Endometrium (tissue), 2 donors: Measurements from ENCODE around the gene BTBD2.

Experiments used
- FAIRE-seq: peaks from 2 replicates; lab custom pipeline; 2012; peaks lifted over from hg19 to GRCh38; lab: Jason Lieb, UNC
- donor health status: control.
- donor health status: control.

Gene BTBD2

GRCh38 chr19:1985588-1986356 is 29.7 kb downstream of the BTBD2 start:
- FAIRE-seq: no peak

DNA sequence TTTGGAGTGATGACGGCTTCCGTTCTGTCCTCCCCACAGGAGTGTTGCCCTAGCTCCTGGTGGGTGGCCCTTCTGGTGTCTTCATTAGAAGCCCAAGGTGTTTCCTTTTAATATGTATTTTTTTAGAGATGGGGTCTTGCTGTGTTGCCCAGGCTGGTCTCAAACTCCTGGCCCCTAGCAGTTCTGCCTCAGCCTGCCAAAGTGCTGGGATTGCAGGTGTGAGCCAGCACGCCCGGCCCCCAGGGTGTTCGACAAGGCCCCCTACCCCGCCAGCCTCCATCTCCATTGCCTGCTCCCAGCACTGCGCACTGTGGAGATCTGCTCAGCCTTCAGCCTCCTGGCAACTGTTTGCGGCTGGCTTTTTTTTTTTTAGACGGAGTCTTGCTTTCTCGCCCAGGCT is 31.2 kb downstream of the BTBD2 start:
- FAIRE-seq: no peak

DNA sequence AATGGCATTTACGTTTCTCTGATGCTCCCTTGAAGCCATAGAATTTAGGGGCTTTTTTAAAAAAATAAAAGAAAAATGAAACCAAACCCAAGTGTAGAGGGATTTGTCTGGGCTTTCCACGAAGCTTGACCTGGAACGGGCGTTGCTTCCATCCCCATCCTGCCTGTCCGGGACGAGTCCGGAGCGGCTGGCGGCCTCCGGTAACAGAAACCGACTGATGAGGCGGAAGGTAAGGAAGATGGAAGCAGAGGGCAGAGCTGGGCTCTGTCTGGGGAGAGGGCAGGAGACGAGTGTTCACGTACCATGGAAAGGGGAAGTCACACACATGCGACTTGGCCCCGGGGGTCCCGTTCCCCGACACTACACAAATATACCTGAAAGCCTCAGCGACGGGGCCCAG is 34.3 kb downstream of the BTBD2 start:
- no peak for FAIRE-seq

GRCh38 chr19:1980809-1981181 is 34.7 kb downstream of the BTBD2 start:
- FAIRE-seq: no peak

GRCh38 chr19:1980091-1980808 is 35.3 kb downstream of the BTBD2 start:
- no peak for FAIRE-seq

- no peak for FAIRE-seq
Observed at GRCh38 chr19:1979642-1980041, 35.9 kb downstream of the BTBD2 start.

DNA sequence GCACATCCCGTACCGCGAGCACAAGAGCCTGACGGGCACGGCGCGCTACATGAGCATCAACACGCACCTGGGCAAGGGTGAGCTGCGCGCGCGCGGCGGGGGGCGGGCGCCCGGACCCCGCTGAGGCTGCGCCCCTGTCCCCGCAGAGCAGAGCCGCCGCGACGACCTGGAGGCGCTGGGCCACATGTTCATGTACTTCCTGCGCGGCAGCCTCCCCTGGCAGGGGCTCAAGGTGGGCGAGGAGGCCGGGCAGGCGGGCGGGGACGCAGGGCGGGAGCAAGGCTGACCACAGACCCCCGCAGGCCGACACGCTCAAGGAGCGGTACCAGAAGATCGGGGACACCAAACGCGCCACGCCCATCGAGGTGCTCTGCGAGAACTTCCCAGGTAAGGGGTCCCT is 36.5 kb downstream of the BTBD2 start:
- FAIRE-seq: no peak

DNA sequence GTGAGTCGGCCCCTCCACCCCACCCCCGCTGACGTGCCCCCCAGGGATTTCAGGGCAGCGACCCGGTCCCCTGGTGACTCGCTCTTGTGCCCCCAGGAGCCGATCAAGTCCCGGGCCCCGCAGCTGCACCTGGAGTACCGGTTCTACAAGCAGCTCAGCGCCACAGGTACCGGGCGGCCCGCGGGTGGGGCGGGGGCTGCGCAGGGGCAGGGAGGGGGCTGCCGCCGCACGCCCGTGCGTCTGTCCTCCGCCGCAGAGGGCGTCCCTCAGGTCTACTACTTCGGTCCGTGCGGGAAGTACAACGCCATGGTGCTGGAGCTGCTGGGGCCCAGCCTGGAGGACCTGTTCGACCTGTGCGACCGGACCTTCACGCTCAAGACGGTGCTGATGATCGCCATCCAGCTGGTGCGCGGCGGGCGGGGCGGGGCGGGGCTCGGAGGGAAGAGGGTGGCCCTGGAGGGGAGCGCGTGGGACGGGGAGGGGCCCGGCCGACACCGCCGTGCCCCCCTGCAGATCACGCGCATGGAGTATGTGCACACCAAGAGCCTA is 37.1 kb downstream of the BTBD2 start:
- FAIRE-seq: no peak

DNA sequence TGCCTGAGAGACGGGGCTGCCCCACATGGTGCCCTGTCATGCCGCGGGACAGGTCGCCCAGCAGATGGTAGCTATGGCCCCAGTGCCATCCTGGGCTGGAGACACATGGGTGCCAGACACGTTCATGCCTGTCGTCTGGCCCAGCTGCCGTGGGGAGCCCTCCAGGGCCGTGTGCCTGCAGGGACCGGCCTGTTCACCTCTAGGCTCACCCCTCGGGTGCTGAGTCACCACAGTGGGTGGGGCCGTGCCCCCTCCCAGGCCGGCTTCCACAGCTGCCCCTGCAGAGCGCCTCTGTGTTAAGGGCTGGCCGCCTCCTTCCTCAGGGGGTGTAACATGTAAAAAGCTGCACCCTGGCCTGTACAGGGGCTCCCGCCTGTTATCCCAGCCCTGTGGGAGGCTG is 38.4 kb downstream of the BTBD2 start:
- no peak for FAIRE-seq

DNA sequence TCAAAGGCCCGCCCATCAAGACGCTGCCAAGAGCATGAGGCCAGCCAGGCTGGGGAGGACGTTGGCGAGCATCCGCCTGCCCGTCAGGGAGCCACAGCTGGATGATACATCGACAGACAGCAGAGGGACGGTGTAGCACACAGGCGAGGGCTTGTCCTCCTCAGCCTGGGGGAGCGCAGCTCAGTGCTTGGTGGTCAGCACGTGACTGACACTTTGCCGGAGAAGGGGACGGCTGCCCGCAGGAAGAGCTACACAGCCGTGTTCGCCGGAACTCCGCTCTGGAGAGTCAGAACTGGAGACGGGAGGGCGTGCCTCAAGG is 40.4 kb downstream of the BTBD2 start:
- no peak for FAIRE-seq

DNA sequence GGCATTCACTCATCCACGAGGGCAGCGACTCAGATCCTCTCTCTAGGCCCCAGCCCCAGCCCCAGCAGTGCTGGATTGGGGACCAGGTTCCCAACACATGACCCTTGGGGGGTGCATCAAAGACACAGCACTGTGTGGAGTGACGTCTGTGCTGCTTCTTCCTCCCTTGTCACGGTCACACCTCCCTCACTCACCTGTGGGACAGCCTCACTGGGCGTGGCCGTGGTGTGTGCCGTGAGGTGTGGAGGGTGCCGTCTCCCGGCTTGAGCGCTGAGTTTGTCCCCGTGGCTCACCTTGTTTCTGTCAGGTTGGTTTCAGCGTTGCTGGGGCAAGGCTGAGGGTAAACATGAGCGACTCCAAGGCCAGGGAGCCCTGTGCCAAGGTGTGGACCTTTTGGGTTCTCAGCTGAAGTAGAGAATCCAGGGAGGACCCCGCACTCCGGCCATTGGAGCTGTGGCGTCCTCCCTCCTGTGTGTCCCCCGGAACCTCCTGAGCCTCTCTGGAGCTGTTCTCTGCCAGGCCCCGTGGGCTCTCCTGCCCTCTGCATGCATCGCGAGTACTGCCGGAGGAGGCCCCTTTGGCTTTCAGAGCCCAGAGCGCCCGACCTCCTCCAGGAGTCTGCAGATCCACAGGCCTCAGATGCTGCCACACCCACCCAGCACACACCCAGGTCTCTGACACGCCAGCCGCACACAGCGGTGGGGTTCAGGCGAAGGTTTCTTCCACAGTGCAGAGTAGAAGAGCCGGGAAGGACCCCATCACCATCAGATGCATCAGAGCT is 40.9 kb downstream of the BTBD2 start:
- no peak for FAIRE-seq

GRCh38 chr19:1970806-1971502 is 44.6 kb downstream of the BTBD2 start:
- no peak for FAIRE-seq

GRCh38 chr19:1970003-1970805 is 45.3 kb downstream of the BTBD2 start:
- FAIRE-seq: no peak

DNA sequence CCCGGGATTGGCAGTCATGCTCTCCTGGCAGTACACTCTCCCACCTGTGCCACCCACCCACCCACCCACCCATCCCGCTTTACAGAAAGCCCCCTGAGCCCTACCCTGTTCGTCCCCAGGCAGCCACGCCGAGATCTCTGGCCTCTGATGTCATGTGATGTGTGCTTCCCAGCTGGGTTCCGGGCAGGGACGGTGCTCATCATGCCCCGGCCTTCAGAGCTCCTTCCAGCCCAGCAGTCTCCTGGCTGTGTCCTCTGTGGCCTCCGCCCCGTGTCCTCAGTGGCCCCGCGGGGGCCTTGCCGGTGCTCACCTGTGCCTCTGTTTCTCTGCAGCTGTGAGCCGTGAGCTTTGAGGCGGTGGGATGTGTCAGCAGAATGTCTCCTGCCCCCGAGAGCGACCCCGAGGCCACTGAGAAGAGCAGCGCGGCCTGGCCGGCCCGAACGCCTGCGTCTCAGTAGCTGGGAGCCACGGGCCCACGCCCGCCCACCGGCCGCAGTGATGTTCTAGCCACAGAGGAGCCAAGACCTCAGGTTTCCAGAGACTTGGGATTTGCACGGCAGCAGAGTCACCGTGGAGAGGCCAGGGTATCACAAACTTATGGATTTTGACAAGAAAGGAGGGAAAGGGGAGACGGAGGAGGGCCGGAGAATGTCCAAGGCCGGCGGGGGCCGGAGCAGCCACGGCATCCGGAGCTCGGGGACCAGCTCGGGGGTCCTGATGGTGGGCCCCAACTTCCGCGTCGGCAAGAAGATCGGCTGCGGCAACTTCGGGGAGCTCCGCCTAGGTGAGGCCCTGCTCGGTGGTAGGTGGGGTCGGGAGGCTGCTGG is 46.1 kb downstream of the BTBD2 start:
- no peak for FAIRE-seq

DNA sequence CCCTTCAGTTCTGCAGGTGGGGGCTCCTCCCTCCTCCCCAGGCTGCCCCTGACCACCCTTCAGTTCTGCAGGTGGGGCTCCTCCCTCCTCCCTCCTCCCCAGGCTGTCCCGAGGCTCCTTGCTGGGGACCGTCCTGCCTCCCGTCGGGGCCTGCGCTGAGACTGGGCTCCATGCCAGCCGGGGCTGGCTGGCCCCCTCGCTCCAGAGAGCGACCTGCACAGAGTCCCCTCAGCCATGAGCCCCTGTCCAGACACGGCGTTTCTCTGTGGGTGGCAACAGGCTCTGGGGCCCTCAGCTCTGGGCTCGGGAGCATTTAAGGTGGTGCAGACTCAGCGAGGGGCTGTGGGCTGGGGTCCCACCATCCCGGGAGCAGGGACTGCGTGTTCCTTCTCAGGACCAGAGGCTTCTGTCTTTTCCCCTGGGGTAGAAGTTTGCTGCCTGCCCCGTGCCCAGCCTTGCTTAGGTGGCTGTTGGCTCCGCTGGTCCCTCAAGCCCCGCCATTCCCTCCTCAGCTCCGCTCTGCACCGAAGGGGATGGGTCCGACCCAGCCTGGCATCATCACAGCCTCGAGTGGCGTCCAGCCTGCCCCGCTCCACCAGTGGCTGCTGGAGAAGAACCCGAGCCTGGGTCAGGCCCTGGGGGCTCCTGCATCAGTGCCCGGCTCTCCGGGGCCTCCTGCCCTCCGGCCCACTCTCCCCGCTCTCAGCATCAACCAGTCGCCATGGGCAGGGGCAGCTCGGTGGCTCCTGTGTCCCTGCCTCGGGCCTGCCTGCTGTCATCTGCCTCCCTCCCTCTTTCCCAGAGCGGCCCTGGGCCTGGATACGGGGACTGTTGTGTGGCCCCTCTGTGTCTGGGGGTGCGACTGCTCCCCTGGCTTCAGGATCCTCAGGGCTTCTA is 47.0 kb downstream of the BTBD2 start:
- FAIRE-seq: no peak

DNA sequence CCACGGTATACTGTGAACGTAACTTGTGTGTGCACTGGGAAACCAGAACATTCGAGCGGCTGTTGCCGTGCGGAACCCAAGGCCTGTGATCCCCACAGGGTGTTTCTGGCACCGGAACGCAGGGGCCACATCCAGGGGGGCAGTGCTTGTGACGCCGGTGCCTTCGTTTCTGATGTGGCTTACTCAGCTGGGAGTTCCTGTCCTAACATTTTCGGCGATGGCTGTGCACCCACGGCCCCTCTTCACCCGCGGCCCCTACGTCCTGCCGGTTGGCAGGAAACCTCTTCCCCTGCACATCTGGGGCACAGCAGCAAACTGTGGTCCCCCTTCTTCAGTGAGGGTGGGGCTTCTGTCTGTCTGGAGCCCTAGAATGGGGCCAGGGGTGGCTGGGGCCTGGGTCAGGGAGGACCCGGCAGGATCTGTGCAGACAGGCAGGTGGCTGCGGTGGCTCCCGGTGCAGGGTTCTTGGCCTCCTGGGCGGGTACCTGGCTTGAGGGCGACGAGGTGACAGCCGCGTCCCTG is 48.4 kb downstream of the BTBD2 start:
- FAIRE-seq: no peak

DNA sequence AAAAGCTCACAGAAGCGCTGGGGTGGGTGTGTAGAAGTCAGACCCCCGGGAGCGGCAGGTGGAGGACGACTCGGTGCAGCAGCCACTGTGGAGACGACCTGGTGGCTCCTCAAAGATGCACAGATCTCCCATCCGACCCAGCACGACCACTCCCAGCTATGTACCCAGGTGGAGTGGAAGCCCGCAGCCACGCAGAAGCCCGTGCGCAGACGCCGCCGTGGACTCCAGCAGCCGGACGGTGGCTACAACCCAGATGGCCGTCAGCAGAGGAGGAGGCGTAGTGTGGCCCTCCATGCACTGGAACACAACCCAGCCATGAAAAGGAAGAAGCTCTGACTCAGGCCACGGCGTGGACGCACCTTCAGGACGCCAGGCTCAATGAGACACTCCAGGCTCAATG is 52.8 kb downstream of the BTBD2 start:
- no peak for FAIRE-seq

DNA sequence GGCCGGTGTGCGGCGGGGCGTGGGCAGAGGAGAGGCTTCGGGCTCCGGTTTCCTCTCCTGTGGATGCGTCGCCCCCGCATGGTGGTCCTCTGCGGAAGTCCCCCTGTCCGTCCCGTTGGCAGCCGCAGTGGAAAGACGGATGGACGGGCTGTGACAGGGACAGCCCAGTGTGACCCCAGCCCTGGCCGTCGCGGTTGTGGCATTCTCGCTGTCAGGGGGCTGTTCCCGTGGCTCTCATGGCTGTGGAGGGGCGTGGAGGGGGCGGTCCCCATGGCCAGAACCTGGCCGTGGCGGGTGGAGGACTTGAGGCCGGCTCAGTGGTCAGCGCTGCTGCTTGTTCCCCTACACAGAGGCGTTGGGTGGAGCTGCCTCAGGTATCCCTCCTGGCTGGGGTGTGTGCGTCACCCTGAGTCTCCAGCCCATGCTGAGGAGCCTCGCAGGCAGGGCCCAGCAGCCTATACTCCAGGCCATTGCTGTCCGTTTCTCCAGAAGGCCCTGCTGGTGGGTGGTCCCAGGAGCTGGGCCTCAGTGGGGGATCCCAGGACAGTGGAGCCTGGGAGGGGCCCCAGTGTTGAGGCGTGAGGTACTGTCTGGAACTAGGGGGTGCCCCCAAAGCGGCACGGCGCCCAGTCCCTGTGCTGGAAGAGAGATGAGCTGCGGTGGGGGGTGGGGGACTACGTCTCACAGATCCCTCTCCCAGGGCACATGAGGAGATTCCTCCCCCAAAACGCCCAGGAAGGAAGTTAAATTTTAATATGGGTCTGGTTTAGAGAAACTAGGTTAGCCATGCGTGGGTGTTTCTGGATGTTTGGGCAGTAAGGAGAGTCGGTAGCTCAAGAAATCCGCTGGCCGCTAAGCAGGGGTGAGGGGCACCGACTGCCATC is 54.3 kb downstream of the BTBD2 start:
- FAIRE-seq: no peak
